Thyroid gland (tissue), 4 donors: Measurements from ENCODE around the gene PSMF1.

Source experiments
- POLR2A ChIP-seq, 2 donors: fragments of 450-650 bp; IDR thresholded peaks; one replicate each; pipeline ENCODE4 v1.6.1; 2017; ENCODE audit warnings: antibody characterized with exemption in 2 of 2, mild to moderate bottlenecking in 2 of 2, moderate library complexity in 1 of 2
- TF ChIP-seq, protein P1 (sequence below), 6 experiments: fragments of 200-600 bp in 3 of 6; fragments of 450-650 bp in 3 of 6; sonication (generic) in 3 of 6; IDR thresholded peaks; one replicate each; pipeline ENCODE4 v1.5.1; 2016 to 2019; ENCODE audit warnings: antibody characterized with exemption in 6 of 6, mild to moderate bottlenecking in 2 of 6, inconsistent platforms in 1 of 6, moderate library complexity in 1 of 6

GRCh38 chr20:1199964-1200363 is 81.6 kb downstream of the PSMF1 start:
- TF ChIP-seq, protein P1, sequence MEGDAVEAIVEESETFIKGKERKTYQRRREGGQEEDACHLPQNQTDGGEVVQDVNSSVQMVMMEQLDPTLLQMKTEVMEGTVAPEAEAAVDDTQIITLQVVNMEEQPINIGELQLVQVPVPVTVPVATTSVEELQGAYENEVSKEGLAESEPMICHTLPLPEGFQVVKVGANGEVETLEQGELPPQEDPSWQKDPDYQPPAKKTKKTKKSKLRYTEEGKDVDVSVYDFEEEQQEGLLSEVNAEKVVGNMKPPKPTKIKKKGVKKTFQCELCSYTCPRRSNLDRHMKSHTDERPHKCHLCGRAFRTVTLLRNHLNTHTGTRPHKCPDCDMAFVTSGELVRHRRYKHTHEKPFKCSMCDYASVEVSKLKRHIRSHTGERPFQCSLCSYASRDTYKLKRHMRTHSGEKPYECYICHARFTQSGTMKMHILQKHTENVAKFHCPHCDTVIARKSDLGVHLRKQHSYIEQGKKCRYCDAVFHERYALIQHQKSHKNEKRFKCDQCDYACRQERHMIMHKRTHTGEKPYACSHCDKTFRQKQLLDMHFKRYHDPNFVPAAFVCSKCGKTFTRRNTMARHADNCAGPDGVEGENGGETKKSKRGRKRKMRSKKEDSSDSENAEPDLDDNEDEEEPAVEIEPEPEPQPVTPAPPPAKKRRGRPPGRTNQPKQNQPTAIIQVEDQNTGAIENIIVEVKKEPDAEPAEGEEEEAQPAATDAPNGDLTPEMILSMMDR (IDR thresholded peaks at IDR 0.05) = no peak
- TF ChIP-seq POLR2A (IDR thresholded peaks at IDR 0.05) = no peak
